Measurements from ENCODE around the gene GRIK3.

The GRIK3 gene

GRCh38 chr1:36871146-36871971 is 163.0 kb downstream of the GRIK3 start:
- DNase-seq, result no peak

- DNase-seq, result no peak
Observed at GRCh38 chr1:36869826-36870225, 164.5 kb downstream of the GRIK3 start.

DNA sequence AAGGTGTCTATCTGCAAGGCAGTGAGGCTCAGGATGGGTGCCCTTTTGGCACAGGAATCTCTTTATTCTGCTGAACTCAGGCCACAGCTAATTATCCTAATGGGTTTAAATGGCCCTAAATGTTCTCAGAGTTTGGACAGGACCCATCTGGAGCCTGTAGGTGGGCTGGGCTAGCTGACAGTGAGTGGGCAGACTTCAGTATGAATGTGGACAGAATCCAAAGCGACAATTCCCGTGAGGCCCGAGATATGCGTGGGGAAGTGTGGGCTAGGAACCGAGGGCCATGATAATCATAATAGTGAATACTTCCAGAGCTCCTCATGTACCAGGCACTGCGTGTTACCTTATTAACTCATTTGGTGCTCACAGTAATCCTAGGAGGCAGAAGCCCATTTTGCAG is 165.3 kb downstream of the GRIK3 start:
- DNase-seq, result no peak

- DNase-seq, result no peak
Observed at GRCh38 chr1:36867575-36867974, 166.7 kb downstream of the GRIK3 start.

GRCh38 chr1:36866169-36866814 is 168.0 kb downstream of the GRIK3 start:
- no peak for DNase-seq

- no peak for DNase-seq
Observed at GRCh38 chr1:36865602-36865900, 168.8 kb downstream of the GRIK3 start.

- no peak for DNase-seq
Observed at GRCh38 chr1:36864823-36865601, 169.3 kb downstream of the GRIK3 start.

DNA sequence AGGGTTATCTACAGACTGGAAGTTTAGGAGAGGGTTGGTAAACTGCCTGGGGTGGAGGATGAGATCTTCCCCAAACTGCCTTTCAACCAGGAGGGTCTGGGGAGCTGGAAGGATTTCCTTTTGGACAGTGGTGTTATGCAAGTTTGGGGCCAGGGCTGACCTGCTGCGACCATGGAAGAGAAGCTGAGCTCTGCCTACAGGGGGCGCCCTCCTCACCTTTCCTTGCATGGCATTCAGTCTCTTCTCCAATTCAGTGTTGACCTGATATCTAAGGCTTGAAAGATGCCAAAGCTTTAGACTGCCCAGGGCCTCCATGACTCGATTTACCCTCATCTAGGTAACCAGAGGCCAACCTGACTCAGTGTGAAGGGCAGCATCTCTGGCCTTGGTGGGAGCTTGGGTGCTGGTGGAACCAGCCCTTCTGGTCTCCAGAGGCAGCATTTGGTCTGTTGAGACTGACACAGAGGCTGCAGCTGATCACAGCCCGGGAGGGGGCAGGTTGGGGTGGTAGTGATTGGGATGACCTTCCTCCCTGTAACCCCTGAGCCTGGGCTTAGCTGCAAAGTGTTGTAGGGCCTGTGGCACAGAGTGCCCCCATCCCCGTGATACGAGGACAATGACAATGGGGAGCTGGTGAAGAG is 170.0 kb downstream of the GRIK3 start:
- peak; percentile 5 to 40 for DNase-seq

GRCh38 chr1:36863500-36863899 is 170.8 kb downstream of the GRIK3 start:
- no peak for DNase-seq

DNA sequence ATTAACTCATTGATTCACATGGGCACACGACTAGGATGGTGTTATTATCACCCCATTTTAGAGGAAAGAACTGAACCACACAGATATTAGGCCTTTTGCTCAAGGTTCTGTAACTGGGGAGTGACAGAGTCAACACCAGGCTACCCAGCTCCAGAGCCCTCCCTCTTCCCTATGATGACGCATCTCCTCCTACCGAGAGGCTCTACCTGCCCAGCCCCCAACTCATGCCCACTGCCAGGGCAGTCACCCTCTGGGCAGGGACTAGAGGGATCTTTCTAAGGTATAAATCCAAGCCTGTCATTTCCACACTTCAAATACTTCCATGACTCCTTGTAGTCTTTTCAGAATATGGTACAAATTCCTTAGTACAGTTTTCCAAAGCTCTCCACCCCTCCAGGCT is 171.3 kb downstream of the GRIK3 start:
- no peak for DNase-seq

DNA sequence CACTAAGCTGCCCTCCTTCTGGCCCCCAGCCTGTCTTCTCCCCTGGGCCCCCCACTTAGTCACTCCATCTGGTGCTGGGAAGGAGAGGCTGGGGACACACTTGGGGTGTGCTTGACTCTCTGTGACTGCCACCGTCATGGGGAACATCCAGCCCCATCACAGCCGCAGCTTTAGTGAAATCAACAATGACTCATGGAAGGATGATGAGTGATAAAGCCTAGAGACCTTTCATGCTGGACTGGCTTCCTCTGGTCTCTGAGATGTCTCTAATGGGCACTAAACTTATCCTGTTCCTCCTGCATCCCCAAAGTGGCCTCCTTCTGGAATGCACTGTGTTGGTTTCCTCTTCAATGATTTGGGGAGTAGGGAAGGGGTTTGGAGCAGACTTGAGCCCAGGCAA is 172.9 kb downstream of the GRIK3 start:
- no peak for DNase-seq

GRCh38 chr1:36859926-36860325 is 174.4 kb downstream of the GRIK3 start:
- DNase-seq, result no peak

DNA sequence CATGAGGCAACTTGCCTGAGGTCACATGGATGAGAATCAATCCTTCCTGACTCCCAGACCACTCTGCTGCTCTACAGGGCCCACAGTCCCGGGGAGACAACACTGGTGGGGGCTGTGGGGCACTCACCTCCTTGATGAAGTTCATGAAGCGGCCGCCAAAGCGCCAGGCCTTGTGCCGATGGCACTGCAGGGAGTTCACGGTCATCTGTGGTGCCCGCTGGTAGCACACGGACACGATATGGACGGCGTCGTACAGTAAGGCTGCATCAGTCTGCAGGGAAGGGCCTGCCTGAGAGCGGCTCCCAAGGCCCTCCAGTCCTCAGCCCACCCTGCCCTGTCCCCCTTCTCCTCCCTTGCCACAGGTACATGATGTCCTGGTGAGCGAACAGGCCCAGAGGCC is 175.3 kb downstream of the GRIK3 start:
- no peak for DNase-seq

DNA sequence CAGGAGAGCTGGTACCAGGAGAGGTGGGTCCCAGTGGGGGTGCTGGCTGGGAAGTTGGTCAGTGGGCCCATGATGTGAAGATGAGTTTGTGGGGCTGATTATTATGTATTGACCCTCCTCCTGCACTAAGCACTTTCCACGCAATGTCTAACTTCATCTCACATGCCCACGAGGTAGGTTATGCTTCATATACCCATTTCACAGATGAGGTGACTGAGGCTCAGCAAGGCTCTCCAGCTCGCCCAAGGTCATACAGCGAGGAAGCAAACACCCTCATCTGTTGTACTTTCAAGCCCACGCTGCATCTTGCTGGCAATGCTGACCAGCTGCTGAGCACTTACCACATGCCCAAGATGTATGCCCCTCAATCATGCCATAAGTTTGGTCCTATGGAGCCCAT is 175.8 kb downstream of the GRIK3 start:
- DNase-seq, result no peak

GRCh38 chr1:36857754-36858153 is 176.6 kb downstream of the GRIK3 start:
- no peak for DNase-seq

GRCh38 chr1:36855699-36856494 is 178.4 kb downstream of the GRIK3 start:
- no peak for DNase-seq

DNA sequence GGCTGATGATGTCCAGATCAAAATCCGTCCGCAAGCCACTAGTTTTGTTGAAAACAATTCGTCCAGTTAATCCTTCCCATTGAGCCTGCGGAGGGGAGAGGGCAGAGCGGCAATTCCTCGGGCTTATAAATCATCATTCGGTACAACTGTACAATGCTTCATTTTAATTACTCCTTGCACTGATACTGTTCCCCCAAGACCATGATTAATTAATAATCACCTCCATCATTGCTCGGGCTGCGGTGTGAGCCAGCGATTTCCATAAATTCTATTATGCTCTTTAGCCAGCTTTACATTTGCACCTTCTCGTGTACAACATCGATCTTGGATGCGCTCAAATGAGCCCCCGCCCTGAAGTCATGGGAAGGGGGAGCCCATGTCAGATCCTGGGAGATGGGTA is 180.7 kb downstream of the GRIK3 start:
- no peak for DNase-seq

- DNase-seq, result no peak
Observed at GRCh38 chr1:36852586-36852985, 181.7 kb downstream of the GRIK3 start.

GRCh38 chr1:36851595-36851994 is 182.7 kb downstream of the GRIK3 start:
- DNase-seq, result no peak

DNA sequence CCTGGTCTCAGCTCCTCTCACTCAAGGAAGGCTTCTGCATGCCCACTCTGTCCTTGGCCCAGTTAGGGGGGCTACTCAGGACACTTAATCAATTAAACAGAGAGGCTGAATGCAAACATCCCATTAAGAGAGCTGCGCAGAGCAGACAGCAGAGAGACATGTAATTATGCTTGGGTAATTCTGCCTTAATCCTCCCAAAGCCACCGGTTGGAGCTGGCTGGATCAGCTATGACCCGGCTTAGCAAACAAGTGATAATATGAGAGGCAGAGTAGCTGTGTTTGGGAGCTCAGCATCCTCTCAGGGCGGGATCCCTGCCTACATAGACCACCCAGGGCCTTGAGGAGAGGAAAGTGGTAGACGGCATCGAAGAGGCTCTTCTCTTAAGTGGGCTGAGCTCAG is 183.2 kb downstream of the GRIK3 start:
- DNase-seq, result no peak

DNA sequence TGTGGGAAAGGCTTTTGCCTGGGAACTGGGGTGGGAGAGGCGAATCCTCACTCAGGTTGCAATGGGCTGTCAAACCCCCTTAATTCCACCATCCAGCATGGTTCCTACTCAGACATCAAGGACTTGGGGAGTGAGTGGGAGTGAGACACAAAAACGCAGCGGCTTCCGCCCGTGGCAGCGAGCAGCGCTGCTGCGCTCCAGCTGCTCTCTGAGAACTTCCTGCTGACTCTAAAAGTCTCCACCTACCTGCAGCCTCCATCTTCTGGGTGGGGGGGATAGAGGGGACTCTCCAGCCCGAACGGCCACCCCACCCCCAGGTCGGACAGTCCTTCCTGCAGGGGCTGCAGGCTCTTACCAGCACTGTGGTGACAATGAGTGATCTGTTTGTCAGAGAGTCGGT is 184.4 kb downstream of the GRIK3 start:
- DNase-seq, result no peak

DNA sequence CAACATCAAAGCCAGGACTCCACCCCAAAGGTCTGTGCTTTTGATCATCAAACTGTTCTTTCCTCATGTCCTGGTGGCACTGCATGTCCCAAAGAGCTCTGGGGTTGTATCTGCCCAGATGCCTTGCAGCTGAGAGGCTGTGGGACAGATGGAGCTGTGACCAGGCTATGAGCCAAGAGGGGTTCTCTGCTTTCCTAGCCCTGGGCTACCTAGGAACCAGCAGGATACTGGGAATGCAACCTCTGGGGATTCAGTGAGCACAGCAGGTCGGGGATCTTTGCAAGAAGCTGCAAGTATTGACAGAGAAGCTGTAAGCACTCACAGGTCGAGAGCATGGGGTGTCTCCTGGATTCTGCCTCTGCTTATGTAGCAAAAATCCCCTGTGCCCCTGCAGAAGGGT is 186.6 kb downstream of the GRIK3 start:
- DNase-seq, result no peak

GRCh38 chr1:36847186-36847585 is 187.1 kb downstream of the GRIK3 start:
- DNase-seq, result no peak

All from NCI-H1930 (cell line).